B cell (primary cell): ENCODE results near the gene TSC2.

Experiments
- CTCF ChIP-seq: fragments of 200-600 bp; IDR thresholded peaks from one replicate; pipeline ENCODE4 v1.8.0; 2022; ENCODE audit warnings: antibody characterized with exemption, mild to moderate bottlenecking
- EZH2 ChIP-seq: IDR thresholded peaks from 2 replicates; pipeline ENCODE4 v1.6.1; 2012; ENCODE audit warnings: borderline replicate concordance, low read depth, mild to moderate bottlenecking, moderate library complexity, low read length; ENCODE audit not compliant: insufficient read depth, poor library complexity, severe bottlenecking

GRCh38 chr16:2060346-2060745 lies 12.6 kb downstream of the TSC2 start:
- TF ChIP-seq CTCF (no peak), EZH2 (no peak)
